Lower leg skin (tissue), 3 donors: ENCODE data around the gene CRB2.

ENCODE experiments used
- CTCF ChIP-seq, 3 donors: fragments of 450-650 bp; IDR thresholded peaks; one replicate each; pipeline ENCODE4 v1.5.1; 2016; ENCODE audit warnings: antibody characterized with exemption in 3 of 3, mild to moderate bottlenecking in 3 of 3, moderate library complexity in 2 of 3
- POLR2A ChIP-seq, 2 donors: fragments of 450-650 bp; IDR thresholded peaks; one replicate each; pipeline ENCODE4 v1.6.1; 2016 to 2017; ENCODE audit warnings: antibody characterized with exemption in 2 of 2, mild to moderate bottlenecking in 1 of 2, moderate library complexity in 1 of 2

- TF ChIP-seq CTCF (IDR thresholded peaks at IDR 0.05) (no peak), POLR2A (IDR thresholded peaks at IDR 0.05) (no peak)
Measured at GRCh38 chr9:123312306-123312877, 43.6 kb upstream of the CRB2 start.
